Measurements from ENCODE around the gene VDR.

- TF ChIP-seq POLR2A (IDR thresholded peaks at IDR 0.05) = no peak
- TF ChIP-seq CTCF (IDR thresholded peaks at IDR 0.05) = no peak
These were observed 64.2 kb downstream of the VDR start for GRCh38 chr12:47840571-47840970.

Data from suprapubic skin (tissue), 3 donors.